ENCODE results near the gene PEPD. TPM values are rescaled to one million over a fixed set of nuclear protein-coding genes. Genes with fewer than 3 reads are reported as not detected.
"Not testable (repeated sequence)": the region's sequence is repeated elsewhere in the genome, so short reads cannot be mapped to it uniquely, and the experiment has no call there.

PEPD gene
- total RNA-seq (10 to 100 TPM; 23.5 to 38.8 (median 31.8) TPM), total RNA-seq (17.2 to 64.2 (median 28.8) reads per million in 29 experiments)
- total RNA-seq (2013) = 26.5 TPM

GRCh38 chr19:33521480-33522370, at the start of gene PEPD:
Gene PEPD (minus strand): TSS chr19:33521791. CDS start chr19:33521760, 31 bp downstream.
- ChIA-PET POLR2A (no interaction called here), CTCF (no interaction called here)
- Histone ChIP-seq H3K36me3 (ENCODE audit: control insufficient read depth in 2 of 2, extremely low read depth in 1 of 2, insufficient read depth in 1 of 2, low read length in 1 of 2) (no peaks in the 10 kb centered on the region), H3K27me3 (replicated peaks in 1 of 2; ENCODE audit: control insufficient read depth in 2 of 2, extremely low read depth in 1 of 2, insufficient read depth in 2 of 2, low read length in 1 of 2) (peaks cover 0 to 6% of the 10 kb centered on the region in 2 experiments), H3K4me1 (ENCODE audit: control insufficient read depth in 1 of 2, extremely low read depth in 1 of 2, insufficient read depth in 2 of 2, low read length in 2 of 2) (peaks cover 3 to 25% of the 10 kb centered on the region in 2 experiments), H3K27ac (ENCODE audit: low read length) (no peak within 1 kb of the TSS), H3K9me3 (no peaks in the 10 kb centered on the region), H3K4me3 (ENCODE audit: control insufficient read depth in 1 of 2, extremely low read depth in 1 of 2, low read length in 1 of 2) (peak within 1 kb of the TSS; percentile 61 to 68)
- Mint-ChIP-seq H3K36me3 (no peaks in the 10 kb centered on the region), H3K9me3 (no peaks in the 10 kb centered on the region), H3K4me3 (peak within 1 kb of the TSS; percentile 87 to 89 (median 88)), H3K4me1 (peaks cover 19 to 28% (median 23%) of the 10 kb centered on the region in 3 donors), H3K27ac (peak within 1 kb of the TSS; percentile 60 to 76), H3K27me3 (no peaks in the 10 kb centered on the region)
- ATAC-seq (replicated peaks in 1 of 4) (peak; percentile 93 to 96 (median 95)), DNase-seq (peak; percentile 42 to 87 (median 65))
- 5% methylated on average over 52 of the region's 69 CpGs for WGBS (ENCODE audit: insufficient coverage)

- H3K27ac Mint-ChIP-seq = no peak overlapping the region
- no peak overlapping the region for H3K4me3 Mint-ChIP-seq
- peaks cover 11 to 13% (median 13%) of the 10 kb centered on the region in 3 donors for H3K9me3 Mint-ChIP-seq
- no peaks in the 10 kb centered on the region for H3K9me3 ChIP-seq
- H3K36me3 Mint-ChIP-seq = no peaks in the 10 kb centered on the region
- peaks cover 0 to 24% of the 10 kb centered on the region in 2 experiments for H3K27me3 ChIP-seq (replicated peaks in 1 of 2; ENCODE audit: control insufficient read depth in 2 of 2, extremely low read depth in 1 of 2, insufficient read depth in 2 of 2, low read length in 1 of 2)
- no peak overlapping the region for H3K27ac ChIP-seq (ENCODE audit: low read length)
- ATAC-seq (replicated peaks in 1 of 4) (no peak), DNase-seq (no peak)
- H3K27me3 Mint-ChIP-seq = peaks cover 23 to 56% of the 10 kb centered on the region in 2 donors
- no peaks in the 10 kb centered on the region for H3K36me3 ChIP-seq (ENCODE audit: control insufficient read depth in 2 of 2, extremely low read depth in 1 of 2, insufficient read depth in 1 of 2, low read length in 1 of 2)
- no CpG with 5 or more reads among the region's 5 CpGs for WGBS (ENCODE audit: insufficient coverage)
- POLR2A ChIA-PET = no interaction called here
- H3K4me1 ChIP-seq (ENCODE audit: control insufficient read depth in 1 of 2, extremely low read depth in 1 of 2, insufficient read depth in 2 of 2, low read length in 2 of 2) = no peaks in the 10 kb centered on the region
- no peaks in the 10 kb centered on the region for H3K4me1 Mint-ChIP-seq
- no peak overlapping the region for H3K4me3 ChIP-seq (ENCODE audit: control insufficient read depth in 1 of 2, extremely low read depth in 1 of 2, low read length in 1 of 2)
- CTCF ChIA-PET = no interaction called here
Observed at GRCh38 chr19:33569821-33570220, 48.2 kb upstream of the PEPD start.

- Histone ChIP-seq H3K4me3 (ENCODE audit: control insufficient read depth in 1 of 2, extremely low read depth in 1 of 2, low read length in 1 of 2) (no peak overlapping the region), H3K9me3 (no peaks in the 10 kb centered on the region), H3K36me3 (ENCODE audit: control insufficient read depth in 2 of 2, extremely low read depth in 1 of 2, insufficient read depth in 1 of 2, low read length in 1 of 2) (no peaks in the 10 kb centered on the region), H3K27ac (ENCODE audit: low read length) (no peak overlapping the region), H3K27me3 (replicated peaks in 1 of 2; ENCODE audit: control insufficient read depth in 2 of 2, extremely low read depth in 1 of 2, insufficient read depth in 2 of 2, low read length in 1 of 2) (peaks cover 0 to 26% of the 10 kb centered on the region in 2 experiments), H3K4me1 (ENCODE audit: control insufficient read depth in 1 of 2, extremely low read depth in 1 of 2, insufficient read depth in 2 of 2, low read length in 2 of 2) (no peaks in the 10 kb centered on the region)
- Mint-ChIP-seq H3K4me3 (no peak overlapping the region), H3K27me3 (peaks cover 25 to 54% of the 10 kb centered on the region in 2 donors), H3K9me3 (peaks cover 0 to 8% (median 4%) of the 10 kb centered on the region in 3 donors), H3K4me1 (no peaks in the 10 kb centered on the region), H3K27ac (no peak overlapping the region), H3K36me3 (no peaks in the 10 kb centered on the region)
- 89% methylated on average over 1 of the region's 2 CpGs for WGBS (ENCODE audit: insufficient coverage)
- ChIA-PET CTCF (no interaction called here), POLR2A (no interaction called here)
- no peak for DNase-seq
- ATAC-seq (replicated peaks in 1 of 4) = no peak
Observed at GRCh38 chr19:33568706-33569105, 47.1 kb upstream of the PEPD start.

GRCh38 chr19:33564836-33565338, 43.3 kb upstream of the PEPD start:
- Mint-ChIP-seq H3K27me3 (peaks cover 26 to 36% of the 10 kb centered on the region in 2 donors), H3K36me3 (no peaks in the 10 kb centered on the region), H3K9me3 (no peaks in the 10 kb centered on the region), H3K27ac (no peak overlapping the region), H3K4me3 (no peak overlapping the region), H3K4me1 (no peaks in the 10 kb centered on the region)
- ChIA-PET POLR2A (no interaction called here), CTCF (no interaction called here)
- H3K27ac ChIP-seq (ENCODE audit: low read length) = no peak overlapping the region
- WGBS (ENCODE audit: insufficient coverage) = 70% methylated on average over 6 of the region's 6 CpGs
- ATAC-seq (replicated peaks in 1 of 4) (no peak), DNase-seq (no peak)
- no peak overlapping the region for H3K4me3 ChIP-seq (ENCODE audit: control insufficient read depth in 1 of 2, extremely low read depth in 1 of 2, low read length in 1 of 2)
- peaks cover 0 to 30% of the 10 kb centered on the region in 2 experiments for H3K27me3 ChIP-seq (replicated peaks in 1 of 2; ENCODE audit: control insufficient read depth in 2 of 2, extremely low read depth in 1 of 2, insufficient read depth in 2 of 2, low read length in 1 of 2)
- H3K4me1 ChIP-seq (ENCODE audit: control insufficient read depth in 1 of 2, extremely low read depth in 1 of 2, insufficient read depth in 2 of 2, low read length in 2 of 2) = no peaks in the 10 kb centered on the region
- no peaks in the 10 kb centered on the region for H3K36me3 ChIP-seq (ENCODE audit: control insufficient read depth in 2 of 2, extremely low read depth in 1 of 2, insufficient read depth in 1 of 2, low read length in 1 of 2)
- no peaks in the 10 kb centered on the region for H3K9me3 ChIP-seq

DNA sequence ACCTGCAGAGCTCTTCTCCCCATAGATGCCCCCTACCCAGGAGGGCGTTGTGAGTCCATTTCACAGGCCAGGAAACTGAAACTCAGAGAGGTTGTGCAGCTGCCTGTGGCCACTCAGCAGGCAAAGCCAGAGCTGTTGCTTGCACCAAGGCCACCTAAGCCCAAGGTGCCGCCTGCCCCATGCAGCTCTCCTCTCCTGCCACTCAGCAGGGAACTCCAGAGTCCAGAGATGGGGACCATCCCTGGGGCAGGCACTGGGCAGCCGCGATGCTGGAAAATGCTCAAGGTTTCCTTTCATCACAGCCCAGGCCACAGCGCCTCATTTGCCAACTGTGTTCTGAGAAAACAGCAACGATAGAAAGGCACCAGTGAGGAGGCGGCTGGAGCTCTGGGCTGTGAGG, 41.0 kb upstream of the PEPD start:
- Mint-ChIP-seq H3K27ac (no peak overlapping the region), H3K27me3 (peaks cover 18 to 24% of the 10 kb centered on the region in 2 donors), H3K9me3 (no peaks in the 10 kb centered on the region), H3K4me3 (no peak overlapping the region), H3K4me1 (no peaks in the 10 kb centered on the region), H3K36me3 (no peaks in the 10 kb centered on the region)
- H3K27ac ChIP-seq (ENCODE audit: low read length) = no peak overlapping the region
- H3K4me3 ChIP-seq (ENCODE audit: control insufficient read depth in 1 of 2, extremely low read depth in 1 of 2, low read length in 1 of 2) = no peak overlapping the region
- DNase-seq (no peak), ATAC-seq (replicated peaks in 1 of 4) (no peak)
- 87% methylated on average over 5 of the region's 7 CpGs for WGBS (ENCODE audit: insufficient coverage)
- no peaks in the 10 kb centered on the region for H3K4me1 ChIP-seq (ENCODE audit: control insufficient read depth in 1 of 2, extremely low read depth in 1 of 2, insufficient read depth in 2 of 2, low read length in 2 of 2)
- POLR2A ChIA-PET = no interaction called here
- H3K9me3 ChIP-seq = no peaks in the 10 kb centered on the region
- CTCF ChIA-PET = no interaction called here
- peaks cover 0 to 26% of the 10 kb centered on the region in 2 experiments for H3K27me3 ChIP-seq (replicated peaks in 1 of 2; ENCODE audit: control insufficient read depth in 2 of 2, extremely low read depth in 1 of 2, insufficient read depth in 2 of 2, low read length in 1 of 2)
- no peaks in the 10 kb centered on the region for H3K36me3 ChIP-seq (ENCODE audit: control insufficient read depth in 2 of 2, extremely low read depth in 1 of 2, insufficient read depth in 1 of 2, low read length in 1 of 2)

DNA sequence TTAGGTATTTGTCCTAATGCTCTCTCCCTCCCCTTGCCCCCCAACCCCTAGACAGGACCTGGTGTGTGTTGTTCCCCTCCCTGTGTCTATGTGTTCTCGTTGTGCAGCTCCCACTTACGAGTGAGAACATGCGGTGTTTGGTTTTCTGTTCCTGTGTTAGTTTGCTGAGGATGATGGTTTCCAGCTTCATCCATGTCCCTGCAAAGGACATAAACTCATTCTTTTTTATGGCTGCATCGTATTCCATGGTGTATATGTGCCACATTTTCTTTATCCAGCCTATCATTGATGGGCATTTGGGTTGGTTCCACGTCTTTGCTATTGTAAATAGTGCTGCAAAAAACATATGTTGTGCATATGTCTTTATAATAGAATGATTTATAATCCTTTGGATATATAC, 40.1 kb upstream of the PEPD start:
- H3K27me3 Mint-ChIP-seq = peaks cover 14 to 16% of the 10 kb centered on the region in 2 donors
- ATAC-seq (replicated peaks in 1 of 4); POLR2A ChIA-PET: not testable (repeated sequence)

More for the DNA sequence above, 40.1 kb upstream of the PEPD start:
- H3K4me3 Mint-ChIP-seq; H3K9me3 Mint-ChIP-seq; H3K27ac Mint-ChIP-seq; H3K4me1 Mint-ChIP-seq; H3K9me3 ChIP-seq; H3K4me1 ChIP-seq (ENCODE audit: control insufficient read depth in 1 of 2, extremely low read depth in 1 of 2, insufficient read depth in 2 of 2, low read length in 2 of 2); H3K36me3 ChIP-seq (ENCODE audit: control insufficient read depth in 2 of 2, extremely low read depth in 1 of 2, insufficient read depth in 1 of 2, low read length in 1 of 2); CTCF ChIA-PET; DNase-seq; H3K36me3 Mint-ChIP-seq; H3K4me3 ChIP-seq (ENCODE audit: control insufficient read depth in 1 of 2, extremely low read depth in 1 of 2, low read length in 1 of 2); H3K27ac ChIP-seq (ENCODE audit: low read length): not testable (repeated sequence)
- H3K27me3 ChIP-seq (replicated peaks in 1 of 2; ENCODE audit: control insufficient read depth in 2 of 2, extremely low read depth in 1 of 2, insufficient read depth in 2 of 2, low read length in 1 of 2) = peaks cover 0 to 21% of the 10 kb centered on the region in 2 experiments
- no CpG with 5 or more reads among the region's 5 CpGs for WGBS (ENCODE audit: insufficient coverage)

All from T-cell (primary cell).